ENCODE measurements around the gene CD200.
"Not testable (repeated sequence)": the region's sequence is repeated elsewhere in the genome, so short reads cannot be mapped to it uniquely, and the experiment has no call there.

CD200 gene

DNA sequence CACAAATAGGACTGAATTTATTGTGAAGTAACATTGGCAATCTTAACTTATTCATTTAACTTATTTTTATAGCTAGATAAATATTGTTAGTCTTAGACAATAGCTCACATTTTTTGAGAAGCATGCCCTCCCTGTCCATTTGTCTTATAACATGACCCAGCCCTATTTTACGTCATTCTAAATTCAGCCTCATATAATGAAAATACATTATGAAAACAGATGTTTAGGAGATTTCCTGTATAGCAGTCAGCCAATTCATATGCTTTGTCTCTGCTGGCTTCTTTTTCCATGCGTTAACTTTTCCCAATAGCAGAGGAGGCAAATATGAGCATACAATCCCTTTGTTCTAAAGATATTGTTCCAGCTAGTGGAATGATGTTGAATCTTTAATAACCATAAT is 29.3 kb downstream of the CD200 start:
- no peak for DNase-seq

DNA sequence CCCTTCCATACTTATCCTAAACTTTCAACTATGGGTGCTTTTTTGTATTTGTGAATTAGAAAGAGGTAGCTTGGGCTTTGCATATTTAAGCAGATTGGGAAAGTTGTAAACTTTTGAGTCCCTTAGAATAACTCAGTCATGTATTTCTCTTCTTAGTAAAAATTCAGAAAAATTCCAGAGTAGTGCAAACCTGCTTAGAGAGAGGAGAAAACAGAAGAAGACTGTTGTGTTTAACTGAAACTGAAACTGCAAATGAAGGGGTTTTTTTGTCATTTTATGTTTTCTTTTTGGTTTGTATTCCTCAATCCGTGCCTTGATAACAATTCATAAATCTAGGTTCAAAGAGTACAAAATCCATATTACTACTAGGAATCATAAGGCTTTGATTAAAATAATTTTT is 31.3 kb downstream of the CD200 start:
- no peak for DNase-seq

DNA sequence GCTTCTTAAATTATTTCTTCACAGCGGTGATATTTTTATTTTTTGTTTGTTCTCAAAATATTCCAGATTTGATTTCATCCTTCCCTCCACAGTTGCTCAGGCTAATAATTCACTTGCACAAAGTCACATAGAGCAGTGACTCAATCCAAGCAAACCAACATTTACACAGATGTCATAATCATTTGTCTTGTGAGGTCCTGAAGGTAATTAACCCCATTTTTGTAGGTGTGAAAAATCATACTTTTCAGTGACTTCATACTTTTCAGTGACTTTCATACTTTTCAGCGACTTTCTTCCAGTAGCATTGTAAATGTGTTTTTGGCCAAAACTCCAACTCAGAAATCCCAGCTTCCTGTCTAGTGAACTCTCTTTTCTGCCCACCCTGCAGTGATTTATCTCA is 32.1 kb downstream of the CD200 start:
- DNase-seq = no peak

DNA sequence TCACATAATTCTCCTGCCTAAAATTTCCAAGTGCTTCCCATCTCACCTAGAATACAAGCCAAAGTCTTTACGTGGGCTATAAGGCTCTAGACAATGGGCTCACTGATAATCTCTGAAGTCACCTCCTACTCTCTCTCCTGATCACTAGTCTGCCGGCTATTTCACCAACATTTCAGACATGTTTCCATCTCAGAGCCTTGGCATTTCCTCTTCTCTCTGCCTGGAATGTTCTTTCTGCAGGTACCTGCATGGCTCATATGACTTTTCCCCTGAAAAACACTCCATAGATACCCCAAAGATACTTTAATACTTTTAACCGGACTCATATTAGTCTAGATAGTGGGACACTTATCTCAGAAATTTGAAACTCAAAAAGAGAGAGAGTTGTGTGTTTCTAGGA is 32.7 kb downstream of the CD200 start:
- no peak for DNase-seq

DNA sequence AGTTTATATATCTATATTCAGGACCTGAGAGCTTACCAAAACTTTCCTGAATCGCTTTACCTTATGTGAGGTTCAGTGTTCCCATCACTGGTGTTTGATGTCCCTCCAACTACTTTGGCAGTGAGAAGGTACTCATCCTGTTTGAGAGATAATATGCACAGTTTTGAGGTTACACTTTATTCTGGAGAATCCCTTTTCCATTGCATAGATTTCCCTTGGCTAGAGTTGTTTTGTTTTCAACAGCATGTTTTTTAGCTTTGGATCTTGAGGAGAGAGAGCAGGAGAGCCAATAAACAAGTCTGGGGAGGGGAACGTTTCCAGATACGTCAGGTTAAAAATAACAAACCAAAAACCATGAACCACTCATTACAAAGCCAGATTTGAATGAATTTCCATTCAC is 33.6 kb downstream of the CD200 start:
- no peak for DNase-seq

DNA sequence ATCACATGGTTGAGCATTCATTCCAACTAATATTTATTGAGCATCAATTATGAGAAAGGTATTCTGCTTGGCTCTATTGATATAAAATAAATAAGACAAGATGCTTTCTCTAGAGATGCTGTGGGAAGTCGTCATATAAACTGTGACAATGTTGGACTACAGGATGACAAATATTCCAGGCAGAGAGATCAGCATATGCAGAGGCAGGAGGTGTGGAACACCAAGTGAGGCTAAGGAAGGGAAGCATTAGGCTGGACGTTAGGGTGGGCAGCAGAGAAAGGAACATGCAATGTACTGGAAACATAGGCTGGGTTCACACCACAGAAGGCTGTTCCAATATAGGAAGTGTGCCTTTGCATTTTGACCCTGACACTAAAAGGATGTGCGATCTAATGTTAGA is 38.6 kb downstream of the CD200 start:
- no peak for DNase-seq

DNA sequence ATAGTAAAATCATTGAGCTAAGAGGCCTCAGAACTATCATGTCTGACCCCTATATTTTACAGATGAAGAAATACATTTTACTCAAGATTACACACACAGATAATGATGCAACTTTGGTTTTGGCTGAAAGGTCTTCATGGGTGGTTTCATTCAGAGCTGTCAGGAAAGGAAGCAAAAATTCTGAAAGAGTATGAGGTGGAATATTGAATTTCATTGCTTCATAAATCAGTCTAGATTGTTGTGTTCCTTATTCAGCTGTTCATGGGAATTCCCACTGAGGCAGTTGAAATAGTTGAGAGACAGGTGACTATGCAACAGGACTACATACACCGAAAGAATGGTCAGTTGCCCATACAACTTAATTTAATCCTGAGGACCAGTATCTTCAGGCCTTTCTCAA is 39.4 kb downstream of the CD200 start:
- DNase-seq = no peak

DNA sequence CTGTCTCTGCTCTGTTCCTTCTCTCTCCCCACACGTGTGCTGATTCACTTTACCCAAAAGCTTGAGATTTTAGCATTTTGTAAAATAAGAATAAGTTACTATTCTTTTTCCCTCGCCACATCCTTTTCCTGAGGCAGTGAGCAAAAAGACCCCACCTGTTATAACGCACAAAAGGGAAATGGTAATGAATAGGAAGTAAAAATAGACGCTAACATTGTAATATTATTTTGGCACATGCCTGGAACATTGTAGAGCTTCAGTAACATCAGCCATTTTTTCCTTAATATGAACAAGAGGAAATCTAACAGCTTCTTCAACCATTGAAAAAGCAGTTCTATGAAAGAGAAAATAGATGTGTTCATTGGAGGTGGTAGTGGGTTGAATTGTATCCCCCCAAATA is 40.5 kb downstream of the CD200 start:
- DNase-seq = no peak

DNA sequence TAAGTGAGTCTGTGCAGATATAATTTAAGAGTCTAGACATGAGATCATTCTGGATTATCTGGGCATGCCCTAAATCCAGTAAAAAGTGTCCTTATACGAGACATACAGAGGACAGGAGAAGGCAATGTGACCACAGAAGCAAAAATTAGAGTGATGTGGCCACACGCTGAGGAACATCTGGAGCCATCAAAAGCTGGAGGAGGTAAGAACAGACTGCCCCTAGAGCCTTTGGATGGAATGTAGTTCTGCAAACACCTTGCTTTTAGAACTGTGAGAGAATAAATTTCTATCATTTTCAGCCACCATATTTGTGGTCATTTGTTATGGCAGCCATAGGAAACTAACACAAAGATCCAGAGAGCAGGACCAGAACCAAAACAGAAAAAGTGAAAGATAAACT is 41.0 kb downstream of the CD200 start:
- DNase-seq = no peak

DNA sequence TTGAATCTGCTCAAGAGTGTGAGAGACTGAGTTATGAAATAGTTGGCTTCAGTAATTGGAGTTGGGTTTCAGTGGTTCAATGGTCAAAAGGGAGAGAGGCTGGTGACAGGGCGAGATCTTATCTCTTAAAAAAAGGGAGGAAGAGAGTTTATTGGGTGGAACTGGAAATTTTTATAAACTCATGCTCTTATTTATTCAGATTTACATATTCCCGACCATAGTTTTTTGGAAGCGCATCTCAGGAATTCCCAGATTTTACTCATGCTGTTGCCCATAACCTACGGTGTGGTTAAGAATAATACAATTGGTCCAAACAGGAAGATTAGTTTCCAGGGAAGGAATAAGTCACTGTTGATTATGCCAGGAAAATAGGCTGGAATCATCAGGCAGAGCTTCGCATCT is 41.4 kb downstream of the CD200 start:
- no peak for DNase-seq

DNA sequence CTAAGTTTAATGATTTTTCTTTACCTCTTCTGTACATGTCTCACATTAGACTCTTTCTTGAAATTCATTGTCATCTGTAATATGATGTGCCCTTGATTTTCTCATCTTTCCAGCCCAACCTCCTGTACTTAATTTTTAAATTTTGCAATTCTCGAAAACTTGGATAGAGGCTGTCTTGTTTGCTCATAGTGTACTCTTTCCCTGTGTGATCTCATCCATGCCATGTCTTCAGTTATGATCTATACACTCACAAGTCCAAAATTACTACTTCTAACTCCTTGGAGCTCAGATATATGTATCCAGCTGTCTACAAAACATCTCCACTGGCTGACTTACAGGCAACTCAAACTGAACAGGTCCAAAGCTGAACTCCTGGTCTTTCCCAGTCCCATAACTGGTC is 42.2 kb downstream of the CD200 start:
- no peak for DNase-seq

DNA sequence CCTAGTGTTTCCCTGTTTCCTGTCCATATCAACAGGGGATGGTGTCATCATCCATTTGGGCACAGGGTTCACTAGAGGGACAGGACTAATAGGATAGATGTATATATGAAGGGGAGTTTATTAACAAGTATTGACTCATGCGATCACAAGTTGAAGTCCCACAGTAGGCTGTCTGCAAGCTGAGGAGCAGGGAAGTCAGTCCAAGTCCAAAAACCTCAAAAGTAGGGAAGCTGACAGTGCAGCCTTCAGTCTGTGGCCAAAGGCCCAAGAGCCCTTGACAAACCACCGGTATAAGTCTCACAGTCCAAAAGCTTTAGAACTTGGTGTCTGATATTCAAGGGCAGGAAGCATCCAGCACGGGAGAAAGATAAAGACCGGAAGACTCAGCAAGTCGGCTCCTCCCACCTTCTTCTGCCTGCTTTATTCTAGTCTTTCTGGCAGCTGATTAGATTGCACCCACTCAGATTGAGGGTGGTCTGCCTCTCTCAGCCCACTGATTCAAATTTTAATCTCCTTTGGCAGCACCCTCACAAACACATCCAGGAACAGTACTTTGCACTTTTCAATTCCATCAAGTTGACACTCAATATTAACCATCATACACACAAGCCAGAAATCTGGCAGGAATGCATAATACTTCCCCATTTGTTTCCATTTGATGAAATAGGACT is 43.4 kb downstream of the CD200 start:
- no peak for DNase-seq

DNA sequence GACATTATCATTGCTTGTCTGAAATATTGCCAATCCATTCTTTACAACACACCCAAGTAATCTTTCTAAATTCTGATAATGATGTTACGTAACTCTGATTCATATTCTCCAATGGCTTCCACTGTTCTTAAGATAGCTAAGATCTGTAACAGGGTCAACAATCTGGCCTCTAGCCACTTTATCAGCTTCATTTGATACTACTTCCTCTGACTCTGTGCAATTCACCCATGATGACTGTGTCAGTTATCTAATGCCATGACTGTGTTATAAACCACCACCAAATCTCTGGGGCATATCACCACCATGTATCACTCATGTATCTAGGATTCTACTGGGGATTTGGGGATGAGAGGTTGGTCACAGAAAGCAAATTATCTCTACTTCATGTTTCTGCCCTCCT is 44.0 kb downstream of the CD200 start:
- no peak for DNase-seq

DNA sequence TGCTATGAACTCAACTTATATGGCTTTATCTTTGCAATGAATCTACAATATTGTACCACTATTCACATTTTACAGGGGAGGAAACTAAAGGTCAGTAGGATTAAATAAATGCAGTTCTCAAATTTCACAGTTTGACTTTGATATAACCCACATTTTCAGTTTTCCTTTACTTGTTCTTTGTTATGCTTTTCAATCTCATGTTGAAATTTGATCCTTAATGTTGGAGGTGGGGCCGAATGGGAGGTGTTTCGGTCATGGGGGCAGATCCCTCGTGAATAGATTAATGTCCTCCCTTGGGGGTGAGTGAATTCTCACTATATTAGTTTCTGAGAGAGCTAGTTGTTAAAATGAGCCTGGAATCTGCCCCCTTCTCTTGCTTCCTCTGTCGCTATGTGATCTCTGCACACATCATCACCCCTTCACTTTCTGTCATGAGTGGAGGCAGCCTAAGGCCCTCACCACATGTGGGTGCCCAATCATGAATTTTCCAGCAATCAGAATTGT is 44.7 kb downstream of the CD200 start:
- no peak for DNase-seq

DNA sequence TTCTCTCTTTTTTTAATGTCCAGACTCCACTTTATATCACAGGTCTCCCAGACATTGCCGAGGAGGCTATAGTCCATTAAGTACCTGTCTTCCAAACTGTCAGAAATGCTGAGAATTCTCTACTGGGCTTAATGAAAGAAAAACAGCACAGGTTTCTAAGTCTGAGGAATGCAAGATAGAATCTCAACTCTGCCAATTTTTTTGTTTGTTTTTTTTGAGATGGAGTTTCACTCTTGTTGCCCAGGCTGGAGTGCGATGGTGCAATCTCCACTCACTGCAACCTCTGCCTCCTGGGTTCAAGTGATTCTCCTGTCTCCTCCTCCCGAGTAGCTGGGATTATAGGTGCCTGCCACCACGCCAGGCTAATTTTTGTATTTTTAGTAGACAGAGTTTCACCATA is 45.4 kb downstream of the CD200 start:
- DNase-seq = not testable (repeated sequence)

DNA sequence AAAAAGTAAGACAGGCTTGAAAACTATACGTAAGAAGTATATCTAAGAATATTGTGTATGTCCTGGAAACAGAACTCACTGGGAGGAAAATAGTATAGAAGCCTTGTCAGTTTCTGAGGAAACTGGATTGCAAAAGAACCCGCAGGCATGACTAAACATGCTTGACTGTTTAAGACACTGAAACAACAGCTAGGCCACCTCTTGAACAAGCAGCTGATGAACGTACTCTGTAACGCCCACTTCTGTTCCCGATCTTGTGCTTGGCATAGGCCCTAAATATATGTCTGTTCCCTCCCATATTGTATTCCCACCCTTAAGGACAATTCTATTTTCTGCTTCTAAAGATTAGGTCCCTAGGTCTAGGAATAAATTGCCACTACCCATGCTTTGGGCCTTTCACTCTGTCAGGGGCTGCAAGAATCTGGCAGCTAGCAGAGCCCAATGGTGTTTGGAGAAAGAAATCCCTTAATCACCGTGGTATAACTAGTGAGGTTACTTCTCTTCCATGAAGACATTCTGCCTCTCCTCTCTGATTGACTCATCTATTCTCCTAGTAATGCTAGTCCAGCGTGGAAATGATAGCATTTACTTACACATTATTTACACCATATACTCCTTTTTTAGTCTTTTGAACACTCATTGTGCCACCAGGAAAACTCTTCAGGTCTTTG is 46.2 kb downstream of the CD200 start:
- no peak for DNase-seq

DNA sequence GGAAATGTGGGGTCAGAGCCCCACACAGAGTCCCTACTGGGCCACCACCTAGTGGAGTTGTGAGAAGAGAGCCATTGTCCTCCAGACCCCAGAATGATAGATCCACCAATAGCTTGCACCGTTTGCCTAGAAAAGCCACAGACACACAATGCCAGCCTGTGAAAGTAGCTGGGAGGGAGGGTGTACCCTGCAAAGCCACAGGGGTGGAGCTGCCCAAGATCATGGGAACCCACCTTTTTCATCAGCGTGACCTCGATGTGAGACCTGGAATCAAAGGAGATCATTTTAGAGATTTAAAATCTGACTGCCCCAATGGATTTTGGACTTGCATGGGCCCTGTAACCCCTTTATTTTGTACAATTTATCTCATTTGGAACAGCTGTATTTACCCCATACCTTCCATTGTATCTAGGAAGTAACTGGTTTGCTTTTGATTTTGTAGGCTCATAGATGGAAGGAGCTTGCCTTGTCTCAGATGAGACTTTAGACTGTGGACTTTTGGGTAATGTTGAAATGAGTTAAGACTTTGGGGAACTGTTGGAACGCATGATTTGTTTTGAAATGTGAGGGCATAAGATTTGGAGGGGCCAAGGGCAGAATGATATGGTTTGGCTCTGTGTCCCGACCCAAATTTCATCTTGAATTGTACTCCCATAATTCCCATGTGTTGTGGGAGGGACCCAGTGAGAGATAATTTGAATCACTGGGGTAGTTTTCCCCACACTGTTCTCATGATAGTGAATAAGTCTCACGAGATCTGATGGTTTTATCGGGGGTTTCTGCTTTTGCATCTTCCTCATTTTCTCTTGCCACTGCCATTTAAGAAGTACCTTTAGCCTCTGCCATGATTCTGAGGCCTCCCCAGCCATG is 49.0 kb downstream of the CD200 start:
- DNase-seq = no peak

DNA sequence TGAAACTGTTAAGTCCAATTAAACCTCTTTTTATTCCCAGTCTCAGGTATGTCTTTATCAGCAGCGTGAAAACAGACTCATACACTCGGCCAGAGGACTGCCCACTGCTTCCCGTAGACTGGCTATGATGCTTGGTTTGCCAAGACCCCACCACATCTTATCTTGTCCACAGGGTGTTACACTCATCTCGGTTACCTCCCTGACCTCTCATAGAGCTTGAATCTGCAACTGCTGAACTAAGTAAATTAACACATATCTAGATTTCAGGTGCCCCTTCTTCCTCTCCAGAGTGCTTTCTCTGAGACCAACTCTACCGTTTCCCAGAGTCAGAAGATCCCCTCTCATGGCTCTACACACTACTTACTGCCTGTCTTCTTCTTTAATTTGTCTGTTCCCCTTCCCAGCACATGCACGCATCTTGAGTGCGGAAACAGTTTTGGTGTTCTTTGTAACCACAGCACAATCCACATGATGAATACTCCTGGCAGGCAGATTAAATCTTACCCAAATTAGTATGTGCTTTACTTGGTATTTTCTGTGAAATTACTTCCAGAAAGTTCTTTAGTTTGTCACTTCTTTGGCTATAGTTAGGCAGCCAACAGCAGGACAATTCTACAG is 49.7 kb downstream of the CD200 start:
- DNase-seq = no peak

DNA sequence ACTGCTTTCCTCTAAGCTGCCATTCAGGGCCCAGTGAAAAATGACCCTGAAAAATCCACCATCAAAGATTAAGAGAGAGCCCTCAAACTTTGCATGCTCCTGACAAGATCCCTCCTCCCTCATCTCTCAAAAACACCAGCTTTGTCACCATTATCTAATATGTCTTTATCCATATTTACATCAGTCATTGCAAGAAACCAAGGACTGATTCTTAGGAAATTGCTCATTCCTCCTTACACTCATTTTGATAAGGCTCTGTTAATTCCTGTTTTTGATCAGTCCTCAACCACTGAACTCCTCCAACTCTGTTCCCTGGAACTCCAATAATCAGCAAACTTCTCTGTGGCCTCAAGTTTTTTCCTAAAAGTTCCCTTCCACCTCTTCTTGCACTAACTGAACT is 51.8 kb downstream of the CD200 start:
- no peak for DNase-seq

DNA sequence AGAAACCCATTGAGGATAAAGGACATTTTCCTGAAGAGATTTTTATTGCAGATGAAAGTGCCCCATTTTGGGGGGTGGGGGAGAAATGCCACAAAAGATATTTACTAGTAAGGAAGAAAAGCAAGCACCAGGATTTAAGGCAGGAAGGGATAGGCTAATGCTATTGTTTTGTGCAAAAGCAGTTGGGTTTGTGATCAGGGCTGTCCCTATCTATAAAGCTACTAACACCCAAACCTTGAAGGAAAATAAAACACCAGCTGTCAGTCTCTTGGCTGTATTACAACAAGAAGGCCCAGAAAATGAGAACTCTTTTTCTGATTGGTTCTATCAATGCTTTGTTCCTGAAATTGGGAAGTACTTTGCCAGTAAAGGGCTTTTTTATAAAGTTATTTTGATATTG is 56.0 kb downstream of the CD200 start:
- DNase-seq = no peak

DNA sequence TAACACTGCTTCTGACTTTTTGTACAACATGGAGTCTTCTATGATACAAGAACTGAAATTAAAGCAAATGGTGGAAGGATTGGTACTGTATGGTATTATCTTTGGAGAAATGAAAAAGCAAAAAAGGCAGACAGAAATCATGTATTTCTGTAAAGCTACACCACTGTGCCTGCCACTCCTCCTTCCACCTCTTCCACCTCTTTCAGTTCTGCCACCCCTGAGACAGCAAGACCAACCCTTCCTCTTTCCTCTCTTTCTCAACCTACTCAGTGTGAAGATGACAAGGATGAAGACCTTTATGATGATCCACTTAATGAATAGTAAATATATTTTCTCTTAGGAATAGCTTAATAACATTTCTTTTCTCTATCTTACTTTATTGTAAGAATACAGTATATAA is 57.0 kb downstream of the CD200 start:
- DNase-seq = no peak

DNA sequence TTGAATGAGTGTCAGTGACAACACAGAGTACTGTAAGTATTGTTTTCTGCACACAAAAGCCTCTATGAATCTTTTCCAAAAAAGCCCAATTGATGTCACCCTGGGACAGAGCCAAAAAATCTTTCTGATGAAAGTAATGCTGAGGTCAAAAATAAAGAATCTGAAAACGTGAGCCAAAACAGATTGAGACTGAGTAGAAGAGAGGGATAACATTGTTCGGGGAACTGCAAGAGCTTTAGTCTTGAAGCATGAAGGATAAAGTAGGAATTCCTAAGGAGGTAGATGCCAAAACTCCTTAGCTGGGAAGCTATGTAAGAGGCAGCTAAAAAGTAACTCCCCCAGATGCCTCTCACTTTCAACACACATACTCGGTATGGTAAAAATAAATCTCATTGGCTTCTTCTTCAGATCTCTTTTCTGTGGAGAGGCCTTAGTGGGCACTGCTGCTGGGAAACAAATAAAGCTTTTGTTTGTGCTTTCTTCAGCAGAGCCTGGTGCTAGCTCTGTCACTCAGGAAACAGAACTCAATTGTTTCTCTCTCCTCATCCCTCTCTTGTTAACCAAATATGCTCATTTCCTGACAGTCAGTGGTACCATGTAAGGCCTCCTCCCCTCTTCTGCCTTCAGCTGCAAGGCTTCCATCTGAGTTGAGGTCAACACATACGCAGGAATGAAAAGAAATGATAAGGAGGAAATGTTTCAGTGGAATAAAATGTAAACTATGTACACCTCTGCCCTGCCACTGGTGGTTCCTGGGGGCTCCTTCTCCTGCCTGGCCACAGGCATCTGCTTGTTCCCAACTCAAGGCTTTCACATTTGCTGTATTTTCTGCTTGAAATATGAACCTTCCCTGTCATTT is 58.1 kb downstream of the CD200 start:
- DNase-seq = no peak

DNA sequence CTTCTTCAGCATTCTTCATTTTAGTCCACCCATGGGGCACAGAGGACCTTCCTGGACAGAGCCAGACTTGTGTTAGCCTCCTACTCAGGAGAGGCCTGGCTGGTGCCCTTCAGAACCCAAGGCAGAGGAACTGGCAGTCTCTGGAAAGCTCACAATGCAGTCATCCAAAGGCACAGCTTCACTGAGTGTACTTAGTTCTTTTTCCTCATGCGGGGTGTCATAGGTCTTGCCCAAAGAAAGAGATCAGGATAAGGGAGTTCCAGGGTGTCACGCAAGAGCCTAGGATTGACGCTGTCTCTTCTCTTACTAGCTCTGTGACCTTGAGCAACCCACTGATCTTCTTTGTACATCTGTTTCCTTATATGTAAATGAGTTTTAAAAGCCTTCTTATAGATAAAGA is 58.7 kb downstream of the CD200 start:
- no peak for DNase-seq
